ENCODE data around the gene RAB11FIP3. TPM values are rescaled to one million over a fixed set of nuclear protein-coding genes. Genes with fewer than 3 reads are reported as not detected.

The RAB11FIP3 gene
- total and polyA plus RNA-seq, 2 of the 13 experiments (the other 11 are each of a cell fraction or from before 2014, with no cell fraction given) = 34.3 to 57.6 TPM

- TF ChIP-seq IKZF4 (CRISPR knock-in tag; IDR thresholded peaks at IDR 0.05; ENCODE audit: borderline replicate concordance, low read depth, not compliant biosample characterization) = no peak
- TF ChIP-seq ZNF343 (CRISPR knock-in tag; IDR thresholded peaks at IDR 0.05) = no peak
- TF ChIP-seq TBX2 (CRISPR knock-in tag; IDR thresholded peaks at IDR 0.05; ENCODE audit: borderline replicate concordance) = peak; percentile 97
- no peak for TF ChIP-seq ZKSCAN5 (CRISPR knock-in tag; IDR thresholded peaks at IDR 0.05)
- 0 out of 2 replicates have a peak, but pooled peaks have one; percentile 62 for TF ChIP-seq REL (CRISPR knock-in tag; conservative IDR thresholded peaks at IDR 0.05)
- TF ChIP-seq NFIC (IDR thresholded peaks at IDR 0.05; ENCODE audit: low read length) = no peak
- TF ChIP-seq PRDM15 (CRISPR knock-in tag; IDR thresholded peaks at IDR 0.05) = no peak
- no peak for TF ChIP-seq RFX1 (IDR thresholded peaks at IDR 0.05)
- no peak; the same call in 1 of the 2 replicates for TF ChIP-seq SAFB2 (CRISPR knock-in tag; IDR thresholded peaks at IDR 0.05; ENCODE audit: borderline replicate concordance, low read depth)
- no peak for TF ChIP-seq MATR3 (CRISPR knock-in tag; IDR thresholded peaks at IDR 0.05)
- TF ChIP-seq SRSF1 (optimal IDR thresholded peaks at IDR 0.05; ENCODE audit: low read depth, low read length) = no peak
- TF ChIP-seq ZNF317 (CRISPR knock-in tag; IDR thresholded peaks at IDR 0.05) = 0 out of 2 replicates have a peak, but pooled peaks have one; percentile 47
- TF ChIP-seq ZBTB7B (CRISPR knock-in tag; IDR thresholded peaks at IDR 0.05) = peak; percentile 87
- TF ChIP-seq, protein P1, sequence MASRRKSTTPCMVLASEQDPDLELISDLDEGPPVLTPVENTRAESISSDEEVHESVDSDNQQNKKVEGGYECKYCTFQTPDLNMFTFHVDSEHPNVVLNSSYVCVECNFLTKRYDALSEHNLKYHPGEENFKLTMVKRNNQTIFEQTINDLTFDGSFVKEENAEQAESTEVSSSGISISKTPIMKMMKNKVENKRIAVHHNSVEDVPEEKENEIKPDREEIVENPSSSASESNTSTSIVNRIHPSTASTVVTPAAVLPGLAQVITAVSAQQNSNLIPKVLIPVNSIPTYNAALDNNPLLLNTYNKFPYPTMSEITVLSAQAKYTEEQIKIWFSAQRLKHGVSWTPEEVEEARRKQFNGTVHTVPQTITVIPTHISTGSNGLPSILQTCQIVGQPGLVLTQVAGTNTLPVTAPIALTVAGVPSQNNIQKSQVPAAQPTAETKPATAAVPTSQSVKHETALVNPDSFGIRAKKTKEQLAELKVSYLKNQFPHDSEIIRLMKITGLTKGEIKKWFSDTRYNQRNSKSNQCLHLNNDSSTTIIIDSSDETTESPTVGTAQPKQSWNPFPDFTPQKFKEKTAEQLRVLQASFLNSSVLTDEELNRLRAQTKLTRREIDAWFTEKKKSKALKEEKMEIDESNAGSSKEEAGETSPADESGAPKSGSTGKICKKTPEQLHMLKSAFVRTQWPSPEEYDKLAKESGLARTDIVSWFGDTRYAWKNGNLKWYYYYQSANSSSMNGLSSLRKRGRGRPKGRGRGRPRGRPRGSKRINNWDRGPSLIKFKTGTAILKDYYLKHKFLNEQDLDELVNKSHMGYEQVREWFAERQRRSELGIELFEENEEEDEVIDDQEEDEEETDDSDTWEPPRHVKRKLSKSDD (CRISPR knock-in tag; IDR thresholded peaks at IDR 0.05; ENCODE audit: low read depth) = 0 out of 2 replicates have a peak, but pooled peaks have one; percentile 52
- no peak for TF ChIP-seq ZSCAN20 (CRISPR knock-in tag; IDR thresholded peaks at IDR 0.05; ENCODE audit: borderline replicate concordance)
- peak; percentile 56 for TF ChIP-seq ATF3 (CRISPR knock-in tag; IDR thresholded peaks at IDR 0.05)
- no peak for TF ChIP-seq ZNF777 (CRISPR knock-in tag; IDR thresholded peaks at IDR 0.05)
- no peak for TF ChIP-seq ZNF660 (CRISPR knock-in tag; IDR thresholded peaks at IDR 0.05; ENCODE audit: borderline replicate concordance, low read depth)
- TF ChIP-seq ISX (CRISPR knock-in tag; conservative IDR thresholded peaks at IDR 0.05) = no peak
- peak; percentile 95 for TF ChIP-seq FOXA3 (CRISPR knock-in tag; IDR thresholded peaks at IDR 0.05)
- TF ChIP-seq MED13 (CRISPR knock-in tag; IDR thresholded peaks at IDR 0.05) = peak; percentile 54; the same call in 1 of the 2 replicates
- no peak for TF ChIP-seq SUZ12 (IDR thresholded peaks at IDR 0.05; ENCODE audit: low read depth, low read length)
- peak; percentile 35 to 62; a peak in 2 of 4 replicates for TF ChIP-seq POLR2A (IDR thresholded peaks at IDR 0.05; ENCODE audit: insufficient read depth in 1 of 2, low read depth in 2 of 2, low read length in 2 of 2)
These were observed 83.7 kb downstream of the RAB11FIP3 start (continued) for GRCh38 chr16:508884-509736.
